Measurements from ENCODE around the gene BPIFB6.

BPIFB6 gene

GRCh38 chr20:33072813-33073212 is 41.4 kb downstream of the BPIFB6 start:
- Histone ChIP-seq H3K79me2 (ENCODE audit: control insufficient read depth, insufficient read depth, low read length, poor library complexity) (no peaks in the 10 kb centered on the region), H3K9ac (ENCODE audit: low read length) (no peak overlapping the region), H3K4me2 (ENCODE audit: low read length) (no peak overlapping the region), H2BK5ac (ENCODE audit: low read depth, low read length, poor library complexity) (no peak overlapping the region), H3K79me1 (ENCODE audit: low read length) (no peaks in the 10 kb centered on the region), H2BK12ac (ENCODE audit: low read length) (no peak overlapping the region), H2BK120ac (ENCODE audit: insufficient read depth, low read length, poor library complexity) (no peak overlapping the region), H4K91ac (ENCODE audit: low read depth, low read length) (no peak overlapping the region), H3K14ac (ENCODE audit: low read length) (no peak overlapping the region), H3K9me3 (ENCODE audit: insufficient read depth, low read depth, low read length) (no peaks in the 10 kb centered on the region), H3K4me1 (ENCODE audit: control insufficient read depth in 1 of 2, insufficient read depth in 2 of 2, low read length in 2 of 2) (peaks cover 6 to 9% of the 10 kb centered on the region in 2 experiments), H4K8ac (ENCODE audit: low read depth, low read length) (no peak overlapping the region), H3K36me3 (ENCODE audit: control insufficient read depth in 1 of 2, insufficient read depth in 2 of 2, low read length in 2 of 2) (no peaks in the 10 kb centered on the region), H3K27ac (ENCODE audit: low read depth, low read length) (no peak overlapping the region), H3K4me3 (ENCODE audit: low read depth, low read length) (no peak overlapping the region), H4K12ac (ENCODE audit: low read depth, low read length) (no peak overlapping the region), H3K23ac (ENCODE audit: low read length) (no peak overlapping the region), H3K18ac (ENCODE audit: low read length) (no peak overlapping the region), H2AFZ (ENCODE audit: insufficient read depth, low read length, poor library complexity) (no peak overlapping the region), H3K4ac (ENCODE audit: low read depth, low read length) (no peak overlapping the region), H3K27me3 (ENCODE audit: insufficient read depth, low read length) (no peaks in the 10 kb centered on the region), H2AK5ac (ENCODE audit: low read length) (no peak overlapping the region)
- WGBS (ENCODE audit: extremely low coverage, insufficient coverage, insufficient read length) = no CpG with 5 or more reads among the region's 2 CpGs
- no peak for DNase-seq

- Histone ChIP-seq H4K12ac (ENCODE audit: low read depth, low read length) (no peak overlapping the region), H3K79me2 (ENCODE audit: control insufficient read depth, insufficient read depth, low read length, poor library complexity) (no peaks in the 10 kb centered on the region), H3K18ac (ENCODE audit: low read length) (no peak overlapping the region), H2AK5ac (ENCODE audit: low read length) (no peak overlapping the region), H3K4ac (ENCODE audit: low read depth, low read length) (no peak overlapping the region), H3K23ac (ENCODE audit: low read length) (no peak overlapping the region), H3K79me1 (ENCODE audit: low read length) (no peaks in the 10 kb centered on the region), H3K27me3 (ENCODE audit: insufficient read depth, low read length) (no peaks in the 10 kb centered on the region), H3K9me3 (ENCODE audit: insufficient read depth, low read depth, low read length) (no peaks in the 10 kb centered on the region), H3K36me3 (ENCODE audit: control insufficient read depth in 1 of 2, insufficient read depth in 2 of 2, low read length in 2 of 2) (no peaks in the 10 kb centered on the region), H2AFZ (ENCODE audit: insufficient read depth, low read length, poor library complexity) (no peak overlapping the region), H3K4me2 (ENCODE audit: low read length) (no peak overlapping the region), H3K9ac (ENCODE audit: low read length) (no peak overlapping the region), H3K27ac (ENCODE audit: low read depth, low read length) (no peak overlapping the region), H2BK120ac (ENCODE audit: insufficient read depth, low read length, poor library complexity) (no peak overlapping the region), H3K14ac (ENCODE audit: low read length) (no peak overlapping the region), H3K4me3 (ENCODE audit: low read depth, low read length) (no peak overlapping the region), H2BK5ac (ENCODE audit: low read depth, low read length, poor library complexity) (no peak overlapping the region), H4K91ac (ENCODE audit: low read depth, low read length) (no peak overlapping the region), H3K4me1 (ENCODE audit: control insufficient read depth in 1 of 2, insufficient read depth in 2 of 2, low read length in 2 of 2) (peaks cover 6 to 9% of the 10 kb centered on the region in 2 experiments), H2BK12ac (ENCODE audit: low read length) (no peak overlapping the region), H4K8ac (ENCODE audit: low read depth, low read length) (no peak overlapping the region)
- 100% methylated on average over 1 of the region's 2 CpGs for WGBS (ENCODE audit: extremely low coverage, insufficient coverage, insufficient read length)
- no peak for DNase-seq
Observed at GRCh38 chr20:33074675-33075074, 43.2 kb downstream of the BPIFB6 start.

DNA sequence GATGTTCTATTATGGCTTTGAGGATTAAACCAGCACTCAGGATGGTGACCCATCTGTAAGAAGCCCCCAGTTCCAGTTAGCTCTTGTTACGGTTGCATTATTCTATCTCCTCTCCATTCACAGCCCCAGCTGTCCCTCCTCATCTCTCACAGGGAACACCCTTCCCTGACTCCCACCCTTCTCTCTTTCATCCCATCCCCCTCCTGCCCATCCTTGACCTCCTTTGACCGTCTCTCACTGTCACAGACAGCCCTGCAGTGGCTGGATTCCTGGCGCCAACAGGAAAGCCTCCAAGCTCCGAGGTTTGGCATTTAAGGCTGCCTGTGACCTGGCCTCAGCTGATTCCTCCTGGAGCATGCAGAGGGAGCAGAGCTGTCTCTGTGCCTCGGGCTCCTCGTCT is 43.8 kb downstream of the BPIFB6 start:
- Histone ChIP-seq H3K4me2 (ENCODE audit: low read length) (no peak overlapping the region), H3K9me3 (ENCODE audit: insufficient read depth, low read depth, low read length) (no peaks in the 10 kb centered on the region), H2BK120ac (ENCODE audit: insufficient read depth, low read length, poor library complexity) (no peak overlapping the region), H4K12ac (ENCODE audit: low read depth, low read length) (no peak overlapping the region), H3K23ac (ENCODE audit: low read length) (no peak overlapping the region), H3K14ac (ENCODE audit: low read length) (no peak overlapping the region), H4K8ac (ENCODE audit: low read depth, low read length) (no peak overlapping the region), H3K4me3 (ENCODE audit: low read depth, low read length) (no peak overlapping the region), H3K4ac (ENCODE audit: low read depth, low read length) (no peak overlapping the region), H4K91ac (ENCODE audit: low read depth, low read length) (no peak overlapping the region), H2AK5ac (ENCODE audit: low read length) (no peak overlapping the region), H2BK12ac (ENCODE audit: low read length) (no peak overlapping the region), H3K9ac (ENCODE audit: low read length) (no peak overlapping the region), H3K27me3 (ENCODE audit: insufficient read depth, low read length) (no peaks in the 10 kb centered on the region), H3K79me1 (ENCODE audit: low read length) (no peaks in the 10 kb centered on the region), H2BK5ac (ENCODE audit: low read depth, low read length, poor library complexity) (no peak overlapping the region), H3K18ac (ENCODE audit: low read length) (no peak overlapping the region), H3K36me3 (ENCODE audit: control insufficient read depth in 1 of 2, insufficient read depth in 2 of 2, low read length in 2 of 2) (no peaks in the 10 kb centered on the region), H2AFZ (ENCODE audit: insufficient read depth, low read length, poor library complexity) (no peak overlapping the region), H3K4me1 (ENCODE audit: control insufficient read depth in 1 of 2, insufficient read depth in 2 of 2, low read length in 2 of 2) (peaks cover 6 to 9% of the 10 kb centered on the region in 2 experiments), H3K27ac (ENCODE audit: low read depth, low read length) (no peak overlapping the region), H3K79me2 (ENCODE audit: control insufficient read depth, insufficient read depth, low read length, poor library complexity) (no peaks in the 10 kb centered on the region)
- WGBS (ENCODE audit: extremely low coverage, insufficient coverage, insufficient read length) = no CpG with 5 or more reads among the region's 6 CpGs
- peak in 1 of 2 donors; percentile 18 for DNase-seq

GRCh38 chr20:33076662-33077372 is 45.4 kb downstream of the BPIFB6 start:
- Histone ChIP-seq H4K8ac (ENCODE audit: low read depth, low read length) (no peak overlapping the region), H3K36me3 (ENCODE audit: control insufficient read depth in 1 of 2, insufficient read depth in 2 of 2, low read length in 2 of 2) (no peaks in the 10 kb centered on the region), H2BK120ac (ENCODE audit: insufficient read depth, low read length, poor library complexity) (no peak overlapping the region), H3K18ac (ENCODE audit: low read length) (no peak overlapping the region), H3K27me3 (ENCODE audit: insufficient read depth, low read length) (no peaks in the 10 kb centered on the region), H3K79me2 (ENCODE audit: control insufficient read depth, insufficient read depth, low read length, poor library complexity) (no peaks in the 10 kb centered on the region), H4K12ac (ENCODE audit: low read depth, low read length) (no peak overlapping the region), H4K91ac (ENCODE audit: low read depth, low read length) (no peak overlapping the region), H3K4me3 (ENCODE audit: low read depth, low read length) (no peak overlapping the region), H3K9me3 (ENCODE audit: insufficient read depth, low read depth, low read length) (peaks cover 3% of the 10 kb centered on the region), H2BK12ac (ENCODE audit: low read length) (no peak overlapping the region), H3K79me1 (ENCODE audit: low read length) (no peaks in the 10 kb centered on the region), H2BK5ac (ENCODE audit: low read depth, low read length, poor library complexity) (no peak overlapping the region), H2AK5ac (ENCODE audit: low read length) (no peak overlapping the region), H3K4me2 (ENCODE audit: low read length) (no peak overlapping the region), H3K4ac (ENCODE audit: low read depth, low read length) (no peak overlapping the region), H2AFZ (ENCODE audit: insufficient read depth, low read length, poor library complexity) (no peak overlapping the region), H3K27ac (ENCODE audit: low read depth, low read length) (no peak overlapping the region), H3K4me1 (ENCODE audit: control insufficient read depth in 1 of 2, insufficient read depth in 2 of 2, low read length in 2 of 2) (peaks cover 6 to 9% of the 10 kb centered on the region in 2 experiments), H3K14ac (ENCODE audit: low read length) (no peak overlapping the region), H3K9ac (ENCODE audit: low read length) (no peak overlapping the region), H3K23ac (ENCODE audit: low read length) (no peak overlapping the region)
- no CpG with 5 or more reads among the region's 6 CpGs for WGBS (ENCODE audit: extremely low coverage, insufficient coverage, insufficient read length)
- no peak for DNase-seq
